Tibial nerve (tissue), 4 donors: ENCODE measurements around the gene RRAS2.

Experiments used
- CTCF ChIP-seq, 5 experiments: fragments of 200-600 bp in 3 of 5; fragments of 450-650 bp in 2 of 5; sonication (generic) in 3 of 5; IDR thresholded peaks; one replicate each; pipeline ENCODE4 v1.5.1; 2016 to 2019; ENCODE audit warnings: antibody characterized with exemption in 5 of 5, mild to moderate bottlenecking in 3 of 5, moderate library complexity in 2 of 5
- EP300 ChIP-seq, 2 donors: sonication (generic); formaldehyde crosslinking; IDR thresholded peaks; one replicate each; pipeline ENCODE4 v1.6.1; 2017; ENCODE audit warnings: antibody characterized with exemption in 2 of 2, mild to moderate bottlenecking in 1 of 2
- POLR2A ChIP-seq, 2 donors: fragments of 450-650 bp; IDR thresholded peaks; one replicate each; pipeline ENCODE4 v1.6.1; 2017; ENCODE audit warnings: antibody characterized with exemption in 2 of 2, mild to moderate bottlenecking in 2 of 2, moderate library complexity in 2 of 2

GRCh38 chr11:14374922-14375830 lies 16.2 kb upstream of the RRAS2 start:
- TF ChIP-seq CTCF (IDR thresholded peaks at IDR 0.05) = no peak
- TF ChIP-seq POLR2A (IDR thresholded peaks at IDR 0.05) = no peak
- TF ChIP-seq EP300 (IDR thresholded peaks at IDR 0.05) = no peak
